ENCODE results near the gene MYRIP.

DNA sequence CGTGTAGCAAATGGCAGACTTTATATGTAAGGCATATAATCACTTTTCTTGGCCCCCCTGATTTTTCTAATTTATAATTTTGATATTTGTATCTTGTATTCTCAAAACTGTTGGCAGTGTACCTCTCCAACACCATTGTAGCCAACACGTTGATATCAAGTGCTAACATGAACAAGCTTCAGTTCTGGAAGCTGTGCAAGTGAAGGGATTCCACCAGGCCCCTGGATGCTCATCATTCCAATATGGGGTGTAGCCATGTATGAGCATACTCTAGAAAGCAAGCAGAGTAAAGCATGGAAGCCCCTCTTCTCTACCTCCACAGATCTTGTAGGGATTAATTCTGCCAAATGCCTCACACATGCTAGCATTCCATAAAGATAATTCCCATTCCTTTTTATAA lies 211.3 kb downstream of the MYRIP start:
- TF ChIP-seq, protein P1, sequence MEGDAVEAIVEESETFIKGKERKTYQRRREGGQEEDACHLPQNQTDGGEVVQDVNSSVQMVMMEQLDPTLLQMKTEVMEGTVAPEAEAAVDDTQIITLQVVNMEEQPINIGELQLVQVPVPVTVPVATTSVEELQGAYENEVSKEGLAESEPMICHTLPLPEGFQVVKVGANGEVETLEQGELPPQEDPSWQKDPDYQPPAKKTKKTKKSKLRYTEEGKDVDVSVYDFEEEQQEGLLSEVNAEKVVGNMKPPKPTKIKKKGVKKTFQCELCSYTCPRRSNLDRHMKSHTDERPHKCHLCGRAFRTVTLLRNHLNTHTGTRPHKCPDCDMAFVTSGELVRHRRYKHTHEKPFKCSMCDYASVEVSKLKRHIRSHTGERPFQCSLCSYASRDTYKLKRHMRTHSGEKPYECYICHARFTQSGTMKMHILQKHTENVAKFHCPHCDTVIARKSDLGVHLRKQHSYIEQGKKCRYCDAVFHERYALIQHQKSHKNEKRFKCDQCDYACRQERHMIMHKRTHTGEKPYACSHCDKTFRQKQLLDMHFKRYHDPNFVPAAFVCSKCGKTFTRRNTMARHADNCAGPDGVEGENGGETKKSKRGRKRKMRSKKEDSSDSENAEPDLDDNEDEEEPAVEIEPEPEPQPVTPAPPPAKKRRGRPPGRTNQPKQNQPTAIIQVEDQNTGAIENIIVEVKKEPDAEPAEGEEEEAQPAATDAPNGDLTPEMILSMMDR (IDR thresholded peaks at IDR 0.05; ENCODE audit: insufficient read depth, low read length, poor library complexity, severe bottlenecking) = no peak
- no peak for TF ChIP-seq EZH2phosphoT487 (conservative IDR thresholded peaks at IDR 0.05; ENCODE audit: low read length)

Data from SU-DHL-6 (cell line).